K562 (cell line): ENCODE measurements around the gene NONO.

Experiments
- NCOA2 ChIP-seq, 2 experiments: fragments of 450-650 bp; IDR thresholded peaks; 2 replicates each; pipeline ENCODE4 v1.6.1; 2018; ENCODE audit warnings: mild to moderate bottlenecking in 2 of 2, moderate library complexity in 1 of 2; ENCODE audit not compliant: partially characterized antibody in 2 of 2
- NRF1 ChIP-seq, 2 experiments: fragments of 450-650 bp; IDR thresholded peaks in 1 of 2; conservative IDR thresholded peaks in 1 of 2; 2 replicates each; pipeline ENCODE4 v1.6.1; 2014; ENCODE audit warnings: mild to moderate bottlenecking in 2 of 2
- ZNF445 ChIP-seq: fragments of 250-450 bp; sonication (Bioruptor Pico); IDR thresholded peaks from 2 replicates; pipeline ENCODE4 v1.4.0; 2020; ENCODE audit warnings: low read depth, mild to moderate bottlenecking, moderate library complexity

DNA sequence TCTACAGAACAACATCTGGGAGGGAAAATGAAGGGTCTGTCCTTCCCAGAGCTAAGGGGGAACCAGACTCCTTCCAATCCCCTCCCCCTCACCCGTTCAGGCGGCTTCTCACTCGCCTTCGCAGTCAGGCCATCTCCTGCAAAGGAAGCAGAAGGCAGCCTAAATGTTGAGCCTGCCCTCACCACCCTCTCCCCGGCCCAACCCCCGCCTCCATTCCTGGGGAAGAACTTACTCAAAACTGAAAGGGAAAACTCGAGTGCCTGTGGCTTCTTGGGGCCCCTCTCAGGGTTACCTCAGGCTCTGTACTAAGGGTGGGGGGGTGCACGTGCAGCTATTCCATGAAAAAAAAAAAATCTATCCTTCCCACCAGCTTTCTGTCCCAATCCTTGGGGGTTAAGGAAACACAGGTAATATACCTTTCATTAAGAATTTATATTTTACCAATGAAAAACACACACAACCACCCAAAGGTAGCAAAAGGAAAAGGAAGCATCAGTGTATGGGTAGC lies 31.9 kb upstream of the NONO start:
- TF ChIP-seq NRF1 (conservative IDR thresholded peaks at IDR 0.05 in 1 of 2, IDR thresholded peaks at IDR 0.05 in 1 of 2) (no peak), ZNF445 (CRISPR knock-in tag) (no peak), NCOA2 (IDR thresholded peaks at IDR 0.05; ENCODE audit: partially characterized antibody in 2 of 2) (no peak)
